GM12878 (cell line): ENCODE measurements around the gene ATXN1. TPM values are rescaled to one million over a fixed set of nuclear protein-coding genes. Genes with fewer than 3 reads are reported as not detected.
A peak's percentile ranks its signal among the peaks of the same experiment; 100 is the strongest.

ENCODE experiments used
- ATF3 ChIP-seq: IDR thresholded peaks from 2 replicates; pipeline ENCODE4 v1.6.1; 2011; ENCODE audit warnings: low read depth, mild to moderate bottlenecking, low read length, moderate library complexity, borderline replicate concordance; ENCODE audit errors: extremely low read depth
- BCL3 ChIP-seq: IDR thresholded peaks from 2 replicates; pipeline ENCODE4 v1.6.1; 2011; ENCODE audit warnings: borderline replicate concordance, low read depth, mild to moderate bottlenecking, moderate library complexity, low read length; ENCODE audit not compliant: insufficient read depth, poor library complexity, severe bottlenecking
- BHLHE40 ChIP-seq, 2 experiments: fragments of 450-650 bp in 1 of 2; IDR thresholded peaks; 2 replicates each; pipeline ENCODE4 v1.6.1; 2011 to 2017; ENCODE audit warnings: low read depth in 2 of 2, borderline replicate concordance in 1 of 2, improper control_type of control experiment in 1 of 2, low read length in 1 of 2, mild to moderate bottlenecking in 1 of 2
- CHD1 ChIP-seq: IDR thresholded peaks from 2 replicates; pipeline ENCODE4 v1.6.1; 2012; ENCODE audit warnings: low read depth, low read length, improper control_type of control experiment
- GATAD2B ChIP-seq: fragments of 450-650 bp; conservative IDR thresholded peaks from 2 replicates; pipeline ENCODE4 v1.6.1; 2017; ENCODE audit warnings: low read depth, mild to moderate bottlenecking, moderate library complexity
- IRF3 ChIP-seq: fragments of 450-650 bp; IDR thresholded peaks from 2 replicates; pipeline ENCODE4 v1.6.1; 2014; ENCODE audit warnings: mild to moderate bottlenecking
- JUND ChIP-seq: IDR thresholded peaks from 2 replicates; pipeline ENCODE4 v1.6.1; 2012; ENCODE audit warnings: low read depth, mild to moderate bottlenecking, low read length, improper control_type of control experiment, moderate library complexity
- KAT2A ChIP-seq: conservative IDR thresholded peaks from 2 replicates; pipeline ENCODE4 v1.6.1; 2011; ENCODE audit warnings: low read depth, low read length; ENCODE audit not compliant: control insufficient read depth
- LARP7 ChIP-seq: fragments of 450-650 bp; IDR thresholded peaks from 2 replicates; pipeline ENCODE4 v1.6.1; 2017; ENCODE audit warnings: mild to moderate bottlenecking
- MLLT1 ChIP-seq: fragments of 450-650 bp; IDR thresholded peaks from 2 replicates; pipeline ENCODE4 v1.6.1; 2016; ENCODE audit warnings: mild to moderate bottlenecking
- MTA2 ChIP-seq: fragments of 450-650 bp; IDR thresholded peaks from 2 replicates; pipeline ENCODE4 v1.6.1; 2016; ENCODE audit warnings: low read depth, mild to moderate bottlenecking, moderate library complexity
- NBN ChIP-seq: fragments of 450-650 bp; IDR thresholded peaks from 2 replicates; pipeline ENCODE4 v1.6.1; 2016
- POLR2AphosphoS2 ChIP-seq: IDR thresholded peaks from 2 replicates; pipeline ENCODE4 v1.6.1; 2011; ENCODE audit warnings: low read depth, mild to moderate bottlenecking, low read length, improper control_type of control experiment, moderate library complexity
- PRDM15 ChIP-seq: fragments of 450-650 bp; formaldehyde crosslinking; IDR thresholded peaks from 2 replicates; pipeline ENCODE4 v1.4.0; 2020; ENCODE audit warnings: mild to moderate bottlenecking, moderate library complexity
- SP1 ChIP-seq: IDR thresholded peaks from one replicate; pipeline ENCODE4 v1.6.1; 2011; ENCODE audit warnings: low read depth, low read length
- SREBF2 ChIP-seq: IDR thresholded peaks from 2 replicates; pipeline ENCODE4 v1.6.1; 2012; ENCODE audit warnings: mild to moderate bottlenecking, low read length
- TCF12 ChIP-seq: IDR thresholded peaks from 2 replicates; pipeline ENCODE4 v1.6.1; 2011; ENCODE audit warnings: low read depth, mild to moderate bottlenecking, low read length
- TCF7 ChIP-seq: IDR thresholded peaks from 2 replicates; pipeline ENCODE4 v1.6.1; 2014; ENCODE audit warnings: antibody characterized with exemption, borderline replicate concordance
- ZNF687 ChIP-seq: fragments of 450-650 bp; IDR thresholded peaks from 2 replicates; pipeline ENCODE4 v1.6.1; 2017; ENCODE audit warnings: mild to moderate bottlenecking, moderate library complexity
- polyA plus RNA-seq, 11 experiments: library from polyadenylated mRNA; depleted of rRNA in 4 of 11; unstranded in 6 of 11; stranded (reverse) in 5 of 11; fragments of >200 nt; fragmentation: Nextera tagmentation in 4 of 11; fragmentation: Illumina TruSeq in 1 of 11; extraction: Ambion mirVana in 4 of 11; extraction: Trizol in 1 of 11; gene quantifications; 1 replicate in 1 of 11; 2 replicates in 10 of 11; pipeline versions ENCODE4 v1.2.1 to v1.2.3, GENCODE V29; 2011 to 2016; ENCODE audit warnings: inconsistent platforms in 2 of 11, missing spikeins in 2 of 11, low read depth in 1 of 11
- total RNA-seq, 4 experiments: library from RNA; depleted of rRNA in 3 of 4; stranded (reverse); fragments of >200 nt in 3 of 4; fragmentation: Illumina TruSeq in 1 of 4; extraction: Trizol in 1 of 4; gene quantifications; 2 replicates each; pipeline versions ENCODE4 v1.2.1 to v1.2.3, GENCODE V29; 2013 to 2021

ATXN1 gene
- total and polyA plus RNA-seq, 10 of the 15 experiments (the other 5 are each of a cell fraction or from before 2014, with no cell fraction given): 12.2 to 51.2 (median 20.5) TPM

- TF ChIP-seq PRDM15 (no peak), MTA2 (peak; percentile 47; the same call in 1 of the 2 replicates), IRF3 (no peak), POLR2AphosphoS2 (no peak), SREBF2 (no peak), ATF3 (no peak), BCL3 (no peak), LARP7 (no peak), SP1 (no peak), BHLHE40 (IDR thresholded peaks at IDR 0.05; ENCODE audit: borderline replicate concordance in 1 of 2, low read depth in 2 of 2, low read length in 1 of 2) (peak in 1 of 2 experiments; percentile 35; a peak in 1 of 4 replicates), TCF12 (no peak), KAT2A (no peak), CHD1 (no peak), NBN (0 out of 2 replicates have a peak, but pooled peaks have one; percentile 29), TCF7 (no peak), MLLT1 (0 out of 2 replicates have a peak, but pooled peaks have one; percentile 56), ZNF687 (no peak), GATAD2B (no peak), JUND (no peak)
Measured at GRCh38 chr6:16651871-16652270, 109.4 kb downstream of the ATXN1 start (continued).
